WTC11 (cell line): ENCODE results near the gene AREL1. TPM values are rescaled to one million over a fixed set of nuclear protein-coding genes. Genes with fewer than 3 reads are reported as not detected.

ENCODE experiments used
- ATAC-seq: fragments of 200-7000 bp; cut with Tn5 transposase; 2 replicates; pipeline ENCODE4 v1.10.0; 2021; ENCODE audit warnings: mild to moderate bottlenecking, moderate library complexity
- CTCF ChIA-PET: fragments of 300-600 bp; sonication (Branson Sonifier 250); formaldehyde crosslinking; loops from one replicate; lab custom pipeline; 2021; ENCODE audit warnings: antibody characterized with exemption; lab: Charles Lee
- POLR2A ChIA-PET: fragments of 350-600 bp; sonication (Branson Sonifier 250); formaldehyde crosslinking; loops from one replicate; lab custom pipeline; 2021; ENCODE audit warnings: antibody characterized with exemption; lab: Charles Lee
- DNase-seq: peaks from one replicate; pipeline ENCODE4 v3.0.0; 2021; ENCODE audit warnings: low spot score
- H3K27ac Mint-ChIP-seq: 2 replicates; pipeline ENCODE4 v1.8.0; 2021; ENCODE audit warnings: mixed read lengths
- H3K27me3 Mint-ChIP-seq: 2 replicates; pipeline ENCODE4 v1.8.0; 2021; ENCODE audit warnings: low read depth, mild to moderate bottlenecking, moderate library complexity, mixed read lengths
- H3K36me3 Mint-ChIP-seq: 2 replicates; pipeline ENCODE4 v1.8.0; 2021; ENCODE audit warnings: mixed read lengths
- H3K4me1 Mint-ChIP-seq: 2 replicates; pipeline ENCODE4 v1.8.0; 2022; ENCODE audit warnings: mixed read lengths
- H3K4me3 Mint-ChIP-seq: 2 replicates; pipeline ENCODE4 v1.8.0; 2021; ENCODE audit warnings: mild to moderate bottlenecking, moderate library complexity, mixed read lengths
- H3K9me3 Mint-ChIP-seq: 2 replicates; pipeline ENCODE4 v1.8.0; 2021; ENCODE audit warnings: mixed read lengths
- AR ChIP-seq: fragments of 250-450 bp; sonication (Bioruptor Pico); IDR thresholded peaks from 2 replicates; pipeline ENCODE4 v1.9.0; 2021; ENCODE audit warnings: mild to moderate bottlenecking
- ATF2 ChIP-seq: sonication (generic); formaldehyde crosslinking; IDR thresholded peaks from 2 replicates; pipeline ENCODE4 v1.8.1; 2022; ENCODE audit warnings: low read depth, missing genetic modification reagents, borderline replicate concordance
- ATF3 ChIP-seq: sonication (generic); formaldehyde crosslinking; conservative IDR thresholded peaks from 2 replicates; pipeline ENCODE4 v1.8.1; 2022; ENCODE audit warnings: mild to moderate bottlenecking, missing genetic modification reagents
- CTCF ChIP-seq: fragments of 200-600 bp; IDR thresholded peaks from 2 replicates; pipeline ENCODE4 v1.8.0; 2022; ENCODE audit warnings: antibody characterized with exemption
- E2F1 ChIP-seq: sonication (generic); formaldehyde crosslinking; IDR thresholded peaks from 2 replicates; pipeline ENCODE4 v1.8.0; 2022; ENCODE audit warnings: mild to moderate bottlenecking, missing genetic modification reagents
- E2F4 ChIP-seq: sonication (generic); formaldehyde crosslinking; IDR thresholded peaks from 2 replicates; pipeline ENCODE4 v1.8.1; 2022; ENCODE audit warnings: low read depth, mild to moderate bottlenecking, moderate library complexity, missing genetic modification reagents, borderline replicate concordance
- ELF4 ChIP-seq: sonication (generic); formaldehyde crosslinking; IDR thresholded peaks from 2 replicates; pipeline ENCODE4 v1.8.1; 2022; ENCODE audit warnings: low read depth, mild to moderate bottlenecking, moderate library complexity, missing genetic modification reagents
- HMGXB4 ChIP-seq: sonication (generic); formaldehyde crosslinking; IDR thresholded peaks from 2 replicates; pipeline ENCODE4 v1.8.1; 2023; ENCODE audit warnings: mild to moderate bottlenecking, moderate library complexity, missing genetic modification reagents
- MLX ChIP-seq: sonication (generic); formaldehyde crosslinking; IDR thresholded peaks from 2 replicates; pipeline ENCODE4 v1.8.1; 2023; ENCODE audit warnings: mild to moderate bottlenecking, missing genetic modification reagents, moderate library complexity
- MXD4 ChIP-seq: fragments of 250-450 bp; sonication (Bioruptor Pico); IDR thresholded peaks from 2 replicates; pipeline ENCODE4 v1.8.0; 2021; ENCODE audit warnings: mild to moderate bottlenecking, moderate library complexity, borderline replicate concordance
- SMAD4 ChIP-seq: sonication (generic); formaldehyde crosslinking; IDR thresholded peaks from 2 replicates; pipeline ENCODE4 v1.8.0; 2022; ENCODE audit warnings: mild to moderate bottlenecking, missing genetic modification reagents
- SOX15 ChIP-seq: fragments of 250-450 bp; sonication (Bioruptor Pico); IDR thresholded peaks from 2 replicates; pipeline ENCODE4 v1.9.0; 2021; ENCODE audit warnings: mild to moderate bottlenecking
- USF2 ChIP-seq: sonication (generic); formaldehyde crosslinking; IDR thresholded peaks from 2 replicates; pipeline ENCODE4 v1.8.1; 2023; ENCODE audit warnings: mild to moderate bottlenecking, missing genetic modification reagents, moderate library complexity
- ZMAT4 ChIP-seq: fragments of 250-450 bp; sonication (Bioruptor Pico); IDR thresholded peaks from 2 replicates; pipeline ENCODE4 v1.9.0; 2021; ENCODE audit warnings: mild to moderate bottlenecking
- ZNF425 ChIP-seq: fragments of 250-450 bp; sonication (Bioruptor Pico); conservative IDR thresholded peaks from 2 replicates; pipeline ENCODE4 v1.9.0; 2021; ENCODE audit warnings: mild to moderate bottlenecking
- ZSCAN18 ChIP-seq: fragments of 250-450 bp; sonication (Bioruptor Pico); IDR thresholded peaks from 2 replicates; pipeline ENCODE4 v2.1.2; 2022; ENCODE audit warnings: mild to moderate bottlenecking, moderate library complexity
- total RNA-seq: library from RNA; stranded (reverse); gene quantifications from 3 replicates; pipeline ENCODE4 v1.2.3, GENCODE V29; 2021

The AREL1 gene
- total RNA-seq, 1 experiment from 2014 or later, result 37.0 TPM

GRCh38 chr14:74619672-74620131 lies 93.2 kb downstream of the AREL1 start (continued):
- TF ChIP-seq ELF4 (CRISPR knock-in tag), result no peak
- TF ChIP-seq E2F4 (CRISPR knock-in tag), result no peak
- TF ChIP-seq HMGXB4 (CRISPR knock-in tag), result no peak
- TF ChIP-seq SOX15 (CRISPR knock-in tag), result no peak
- TF ChIP-seq MLX (CRISPR knock-in tag), result no peak
- no peak for TF ChIP-seq SMAD4 (CRISPR knock-in tag)
- TF ChIP-seq CTCF, result no peak

- H3K4me3 Mint-ChIP-seq, result no peak overlapping the region
- peaks cover 26% of the 10 kb centered on the region for H3K27me3 Mint-ChIP-seq
- no peaks in the 10 kb centered on the region for H3K36me3 Mint-ChIP-seq
- POLR2A ChIA-PET, result no interaction called here
- H3K9me3 Mint-ChIP-seq, result no peaks in the 10 kb centered on the region
- TF ChIP-seq USF2 (CRISPR knock-in tag) (no peak), MXD4 (CRISPR knock-in tag) (no peak), AR (no peak), ATF3 (CRISPR knock-in tag) (no peak), ZNF425 (CRISPR knock-in tag) (no peak), ZSCAN18 (CRISPR knock-in tag) (no peak), ATF2 (CRISPR knock-in tag) (no peak), ZMAT4 (no peak), E2F1 (CRISPR knock-in tag) (no peak)
- no peak for DNase-seq
- no peak overlapping the region for H3K27ac Mint-ChIP-seq
- peaks cover 35% of the 10 kb centered on the region for H3K4me1 Mint-ChIP-seq
- CTCF ChIA-PET, result interaction anchor here (0.6 to 3.7 kb wide), 11 partner anchors 9 to 243 kb away, joined by 3 to 33 read pairs (median 5); no protein-coding TSS in a partner anchor
- ATAC-seq, result no peak; the same call in 1 of the 2 replicates
Observed at GRCh38 chr14:74618078-74618952, 94.6 kb downstream of the AREL1 start.
